Measurements from ENCODE around the gene PWWP2A. TPM values are rescaled to one million over a fixed set of nuclear protein-coding genes. Genes with fewer than 3 reads are reported as not detected.

The PWWP2A gene, protein sequence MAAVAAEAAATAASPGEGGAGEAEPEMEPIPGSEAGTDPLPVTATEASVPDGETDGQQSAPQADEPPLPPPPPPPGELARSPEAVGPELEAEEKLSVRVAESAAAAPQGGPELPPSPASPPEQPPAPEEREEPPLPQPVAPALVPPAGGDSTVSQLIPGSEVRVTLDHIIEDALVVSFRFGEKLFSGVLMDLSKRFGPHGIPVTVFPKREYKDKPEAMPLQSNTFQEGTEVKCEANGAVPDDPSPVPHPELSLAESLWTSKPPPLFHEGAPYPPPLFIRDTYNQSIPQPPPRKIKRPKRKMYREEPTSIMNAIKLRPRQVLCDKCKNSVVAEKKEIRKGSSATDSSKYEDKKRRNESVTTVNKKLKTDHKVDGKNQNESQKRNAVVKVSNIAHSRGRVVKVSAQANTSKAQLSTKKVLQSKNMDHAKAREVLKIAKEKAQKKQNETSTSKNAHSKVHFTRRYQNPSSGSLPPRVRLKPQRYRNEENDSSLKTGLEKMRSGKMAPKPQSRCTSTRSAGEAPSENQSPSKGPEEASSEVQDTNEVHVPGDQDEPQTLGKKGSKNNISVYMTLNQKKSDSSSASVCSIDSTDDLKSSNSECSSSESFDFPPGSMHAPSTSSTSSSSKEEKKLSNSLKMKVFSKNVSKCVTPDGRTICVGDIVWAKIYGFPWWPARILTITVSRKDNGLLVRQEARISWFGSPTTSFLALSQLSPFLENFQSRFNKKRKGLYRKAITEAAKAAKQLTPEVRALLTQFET
- total RNA-seq (2021; ENCODE audit: unreplicated experiment) = 22.6 TPM
- 10.4 TPM for polyA plus RNA-seq (2012; ENCODE audit: insufficient read length)
- Bru-seq, nascent RNA = percentile 79 among the genes with signal in this experiment
- BruChase-seq, experiment 1, labeled RNA remaining after a 2-hour chase = percentile 90 among the genes with signal in this experiment
- percentile 83 among the genes with signal in this experiment for BruChase-seq, experiment 2, labeled RNA remaining after a 6-hour chase
- long read RNA-seq, transcript PWWP2A-201 (2 exons, 3,346 nt) = major isoform, 20 of 46 reads
- long read RNA-seq, transcript PWWP2A-202 (4 exons, 3,991 nt) = minor isoform, 5 of 46 reads
- long read RNA-seq, partial matches to known transcripts = 1 of 46 reads
- long read RNA-seq, other reads (novel, unspliced or antisense) = 14 of 46 reads

DNA sequence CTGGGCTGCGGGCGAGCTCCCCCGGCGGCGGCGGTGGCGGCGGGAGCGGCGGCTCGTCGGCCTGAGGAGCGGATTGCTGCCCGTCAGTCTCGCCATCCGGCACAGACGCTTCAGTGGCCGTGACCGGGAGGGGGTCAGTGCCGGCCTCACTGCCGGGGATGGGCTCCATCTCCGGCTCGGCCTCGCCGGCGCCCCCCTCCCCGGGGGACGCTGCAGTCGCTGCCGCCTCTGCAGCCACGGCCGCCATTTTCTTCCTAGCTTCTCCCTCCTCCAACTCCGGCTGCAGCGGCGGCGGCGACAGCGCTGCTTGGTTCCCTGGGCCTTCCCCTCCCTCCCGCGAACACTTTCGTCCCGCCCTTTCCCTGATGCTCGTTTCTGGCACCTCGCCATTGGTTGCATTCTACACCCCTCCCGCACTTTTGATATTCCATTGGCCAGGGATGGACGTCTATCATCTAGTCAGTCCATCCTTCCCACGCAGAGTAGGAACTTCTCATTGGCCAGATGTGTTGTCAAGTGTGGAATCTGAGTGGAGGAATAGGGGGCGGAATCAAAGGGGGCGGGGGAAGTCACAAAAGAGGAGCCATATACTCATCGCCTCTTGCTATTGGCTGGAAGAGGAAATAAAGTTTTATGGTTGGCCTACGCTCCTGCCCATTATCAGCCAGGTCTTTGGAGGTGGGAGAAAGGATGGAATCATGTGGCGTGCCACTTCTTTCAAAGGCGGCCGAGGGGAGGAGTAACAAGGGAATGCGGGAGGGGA is at the start of gene PWWP2A:
TSS of gene PWWP2A (minus strand) at position 309 of the 763 bp plus-strand sequence. CDS start at position 247, 62 bp downstream.
- Histone ChIP-seq H3K36me3 (ENCODE audit: control insufficient read depth, insufficient read depth, low read length) (no peaks in the 10 kb centered on the region), H3K4me1 (ENCODE audit: control insufficient read depth, insufficient read depth, low read length) (peaks cover 8% of the 10 kb centered on the region), H3K27ac (ENCODE audit: low read length) (peak within 1 kb of the TSS; percentile 74), H3K9me3 (ENCODE audit: control insufficient read depth, insufficient read depth, low read depth, low read length) (no peaks in the 10 kb centered on the region), H3K4me3 (ENCODE audit: low read depth in 2 of 2, low read length in 2 of 2) (peak within 1 kb of the TSS; percentile 76 to 79), H3K27me3 (ENCODE audit: control insufficient read depth, insufficient read depth, low read length) (no peaks in the 10 kb centered on the region)
- TSS peak; percentile 59 for BruUV-seq (replicated peaks)
- TF ChIP-seq POLR2AphosphoS5 (IDR thresholded peaks at IDR 0.05; ENCODE audit: low read depth, low read length) (peak; percentile 72), TCF7L2 (IDR thresholded peaks at IDR 0.05; ENCODE audit: low read depth, low read length) (peak; percentile 94), SIN3A (IDR thresholded peaks at IDR 0.05; ENCODE audit: borderline replicate concordance, insufficient read depth, low read depth, low read length) (peak; percentile 80; the same call in 1 of the 2 replicates)
- TF ChIP-seq, protein P1, sequence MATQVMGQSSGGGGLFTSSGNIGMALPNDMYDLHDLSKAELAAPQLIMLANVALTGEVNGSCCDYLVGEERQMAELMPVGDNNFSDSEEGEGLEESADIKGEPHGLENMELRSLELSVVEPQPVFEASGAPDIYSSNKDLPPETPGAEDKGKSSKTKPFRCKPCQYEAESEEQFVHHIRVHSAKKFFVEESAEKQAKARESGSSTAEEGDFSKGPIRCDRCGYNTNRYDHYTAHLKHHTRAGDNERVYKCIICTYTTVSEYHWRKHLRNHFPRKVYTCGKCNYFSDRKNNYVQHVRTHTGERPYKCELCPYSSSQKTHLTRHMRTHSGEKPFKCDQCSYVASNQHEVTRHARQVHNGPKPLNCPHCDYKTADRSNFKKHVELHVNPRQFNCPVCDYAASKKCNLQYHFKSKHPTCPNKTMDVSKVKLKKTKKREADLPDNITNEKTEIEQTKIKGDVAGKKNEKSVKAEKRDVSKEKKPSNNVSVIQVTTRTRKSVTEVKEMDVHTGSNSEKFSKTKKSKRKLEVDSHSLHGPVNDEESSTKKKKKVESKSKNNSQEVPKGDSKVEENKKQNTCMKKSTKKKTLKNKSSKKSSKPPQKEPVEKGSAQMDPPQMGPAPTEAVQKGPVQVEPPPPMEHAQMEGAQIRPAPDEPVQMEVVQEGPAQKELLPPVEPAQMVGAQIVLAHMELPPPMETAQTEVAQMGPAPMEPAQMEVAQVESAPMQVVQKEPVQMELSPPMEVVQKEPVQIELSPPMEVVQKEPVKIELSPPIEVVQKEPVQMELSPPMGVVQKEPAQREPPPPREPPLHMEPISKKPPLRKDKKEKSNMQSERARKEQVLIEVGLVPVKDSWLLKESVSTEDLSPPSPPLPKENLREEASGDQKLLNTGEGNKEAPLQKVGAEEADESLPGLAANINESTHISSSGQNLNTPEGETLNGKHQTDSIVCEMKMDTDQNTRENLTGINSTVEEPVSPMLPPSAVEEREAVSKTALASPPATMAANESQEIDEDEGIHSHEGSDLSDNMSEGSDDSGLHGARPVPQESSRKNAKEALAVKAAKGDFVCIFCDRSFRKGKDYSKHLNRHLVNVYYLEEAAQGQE (IDR thresholded peaks at IDR 0.05; ENCODE audit: insufficient read depth in 1 of 2, low read depth in 2 of 2, low read length in 1 of 2) = no peak
- TF ChIP-seq, protein P2, sequence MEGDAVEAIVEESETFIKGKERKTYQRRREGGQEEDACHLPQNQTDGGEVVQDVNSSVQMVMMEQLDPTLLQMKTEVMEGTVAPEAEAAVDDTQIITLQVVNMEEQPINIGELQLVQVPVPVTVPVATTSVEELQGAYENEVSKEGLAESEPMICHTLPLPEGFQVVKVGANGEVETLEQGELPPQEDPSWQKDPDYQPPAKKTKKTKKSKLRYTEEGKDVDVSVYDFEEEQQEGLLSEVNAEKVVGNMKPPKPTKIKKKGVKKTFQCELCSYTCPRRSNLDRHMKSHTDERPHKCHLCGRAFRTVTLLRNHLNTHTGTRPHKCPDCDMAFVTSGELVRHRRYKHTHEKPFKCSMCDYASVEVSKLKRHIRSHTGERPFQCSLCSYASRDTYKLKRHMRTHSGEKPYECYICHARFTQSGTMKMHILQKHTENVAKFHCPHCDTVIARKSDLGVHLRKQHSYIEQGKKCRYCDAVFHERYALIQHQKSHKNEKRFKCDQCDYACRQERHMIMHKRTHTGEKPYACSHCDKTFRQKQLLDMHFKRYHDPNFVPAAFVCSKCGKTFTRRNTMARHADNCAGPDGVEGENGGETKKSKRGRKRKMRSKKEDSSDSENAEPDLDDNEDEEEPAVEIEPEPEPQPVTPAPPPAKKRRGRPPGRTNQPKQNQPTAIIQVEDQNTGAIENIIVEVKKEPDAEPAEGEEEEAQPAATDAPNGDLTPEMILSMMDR (IDR thresholded peaks at IDR 0.05) = no peak
- peak; percentile 100 for DNase-seq (ENCODE audit: low read depth, low spot score)
- in situ Hi-C loops (cut with HindIII; ENCODE audit: low pct_unique_long_range_greater_than_20kb, low sequenced_read_pairs) = no loop called here
- peak; percentile 98 for ATAC-seq
- intact Hi-C loops (cut with micrococcal nuclease; ENCODE audit: unreplicated experiment) = no loop called here
- ChIA-PET CTCF (interaction anchor here (0.6 to 1.0 kb wide), 2 partner anchors 10 to 38 kb away, joined by 3 to 4 read pairs; no protein-coding TSS in a partner anchor), POLR2A (interaction anchor here (0.6 kb wide), 1 partner anchor 46 kb away, joined by 3 read pairs; no protein-coding TSS in a partner anchor)
